HG02981 (cell line): Measurements from ENCODE around the gene MAGEA3.
"Not testable (repeated sequence)": the region's sequence is repeated elsewhere in the genome, so short reads cannot be mapped to it uniquely, and the experiment has no call there.

Experiments used
- ATAC-seq: cut with Tn5 transposase; IDR thresholded peaks from one replicate; pipeline ENCODE4 v1.9.1; 2021; ENCODE audit warnings: mild to moderate bottlenecking, moderate library complexity; ENCODE audit not compliant: unreplicated experiment

MAGEA3 gene

GRCh38 chrX:152735860-152736511 lies 37.4 kb downstream of the MAGEA3 start:
- no peak for ATAC-seq

GRCh38 chrX:152736528-152736927 lies 37.9 kb downstream of the MAGEA3 start:
- ATAC-seq: not testable (repeated sequence)

- no peak for ATAC-seq
Observed at GRCh38 chrX:152738560-152738959, 40.0 kb downstream of the MAGEA3 start.
